ENCODE results near the gene MAN2B2. TPM values are rescaled to one million over a fixed set of nuclear protein-coding genes. Genes with fewer than 3 reads are reported as not detected.

Gene MAN2B2
- total RNA-seq, 2 donors from 2014 or later, result 30.7 to 31.1 TPM

DNA sequence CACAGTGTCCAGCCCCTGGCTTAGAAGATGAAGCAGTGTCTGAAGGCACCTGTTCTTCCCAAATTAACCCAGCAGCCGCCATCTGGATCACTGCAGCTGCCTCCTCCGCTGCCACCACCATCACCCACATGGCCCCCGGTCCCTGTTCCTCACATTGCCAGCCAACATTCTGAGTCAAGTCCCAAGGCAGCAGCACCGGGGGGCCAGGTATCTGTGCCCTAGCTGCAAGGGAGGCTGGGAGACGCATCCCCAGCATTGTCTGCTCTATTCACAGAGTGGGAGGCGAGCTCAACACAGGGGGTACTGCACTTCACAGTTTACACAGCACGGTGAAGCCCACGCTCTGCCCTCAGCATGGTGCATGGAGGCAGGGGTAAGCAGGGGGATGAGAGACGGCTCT is 42.3 kb upstream of the MAN2B2 start:
- Histone ChIP-seq H3K9me3 (no peaks in the 10 kb centered on the region), H3K27ac (no peak overlapping the region), H3K9ac (ENCODE audit: low read depth in 2 of 2, low read length in 2 of 2) (no peak overlapping the region), H3K27me3 (no peaks in the 10 kb centered on the region), H3K4me1 (no peaks in the 10 kb centered on the region), H3K4me3 (no peak overlapping the region), H3K36me3 (no peaks in the 10 kb centered on the region)
- TF ChIP-seq, protein P1, sequence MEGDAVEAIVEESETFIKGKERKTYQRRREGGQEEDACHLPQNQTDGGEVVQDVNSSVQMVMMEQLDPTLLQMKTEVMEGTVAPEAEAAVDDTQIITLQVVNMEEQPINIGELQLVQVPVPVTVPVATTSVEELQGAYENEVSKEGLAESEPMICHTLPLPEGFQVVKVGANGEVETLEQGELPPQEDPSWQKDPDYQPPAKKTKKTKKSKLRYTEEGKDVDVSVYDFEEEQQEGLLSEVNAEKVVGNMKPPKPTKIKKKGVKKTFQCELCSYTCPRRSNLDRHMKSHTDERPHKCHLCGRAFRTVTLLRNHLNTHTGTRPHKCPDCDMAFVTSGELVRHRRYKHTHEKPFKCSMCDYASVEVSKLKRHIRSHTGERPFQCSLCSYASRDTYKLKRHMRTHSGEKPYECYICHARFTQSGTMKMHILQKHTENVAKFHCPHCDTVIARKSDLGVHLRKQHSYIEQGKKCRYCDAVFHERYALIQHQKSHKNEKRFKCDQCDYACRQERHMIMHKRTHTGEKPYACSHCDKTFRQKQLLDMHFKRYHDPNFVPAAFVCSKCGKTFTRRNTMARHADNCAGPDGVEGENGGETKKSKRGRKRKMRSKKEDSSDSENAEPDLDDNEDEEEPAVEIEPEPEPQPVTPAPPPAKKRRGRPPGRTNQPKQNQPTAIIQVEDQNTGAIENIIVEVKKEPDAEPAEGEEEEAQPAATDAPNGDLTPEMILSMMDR (IDR thresholded peaks at IDR 0.05), result no peak
- intact Hi-C loops (cut with DNase I), result no loop called here
- no peak for DNase-seq

DNA sequence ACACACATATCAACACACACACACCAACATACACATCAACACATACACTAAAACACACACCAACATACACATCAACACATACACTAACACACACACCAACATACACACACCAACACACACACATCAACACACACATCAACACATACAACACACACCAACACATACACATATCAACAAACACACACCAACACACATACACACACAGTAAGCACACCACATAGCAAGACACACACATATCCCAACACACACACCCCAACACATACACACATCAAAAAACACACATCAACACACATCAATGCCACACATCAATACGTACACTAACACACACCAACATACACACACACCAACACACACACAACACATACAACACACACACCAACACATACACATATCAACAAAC is 40.9 kb upstream of the MAN2B2 start:
- no peaks in the 10 kb centered on the region for H3K27me3 ChIP-seq
- H3K27ac ChIP-seq, result no peak overlapping the region
- TF ChIP-seq, protein P1 (IDR thresholded peaks at IDR 0.05), result no peak
- H3K4me1 ChIP-seq, result no peaks in the 10 kb centered on the region
- no peaks in the 10 kb centered on the region for H3K36me3 ChIP-seq
- no peak for DNase-seq
- no peaks in the 10 kb centered on the region for H3K9me3 ChIP-seq
- H3K4me3 ChIP-seq, result no peak overlapping the region
- no peak overlapping the region for H3K9ac ChIP-seq (ENCODE audit: low read depth in 2 of 2, low read length in 2 of 2)
- intact Hi-C loops (cut with DNase I), result no loop called here

DNA sequence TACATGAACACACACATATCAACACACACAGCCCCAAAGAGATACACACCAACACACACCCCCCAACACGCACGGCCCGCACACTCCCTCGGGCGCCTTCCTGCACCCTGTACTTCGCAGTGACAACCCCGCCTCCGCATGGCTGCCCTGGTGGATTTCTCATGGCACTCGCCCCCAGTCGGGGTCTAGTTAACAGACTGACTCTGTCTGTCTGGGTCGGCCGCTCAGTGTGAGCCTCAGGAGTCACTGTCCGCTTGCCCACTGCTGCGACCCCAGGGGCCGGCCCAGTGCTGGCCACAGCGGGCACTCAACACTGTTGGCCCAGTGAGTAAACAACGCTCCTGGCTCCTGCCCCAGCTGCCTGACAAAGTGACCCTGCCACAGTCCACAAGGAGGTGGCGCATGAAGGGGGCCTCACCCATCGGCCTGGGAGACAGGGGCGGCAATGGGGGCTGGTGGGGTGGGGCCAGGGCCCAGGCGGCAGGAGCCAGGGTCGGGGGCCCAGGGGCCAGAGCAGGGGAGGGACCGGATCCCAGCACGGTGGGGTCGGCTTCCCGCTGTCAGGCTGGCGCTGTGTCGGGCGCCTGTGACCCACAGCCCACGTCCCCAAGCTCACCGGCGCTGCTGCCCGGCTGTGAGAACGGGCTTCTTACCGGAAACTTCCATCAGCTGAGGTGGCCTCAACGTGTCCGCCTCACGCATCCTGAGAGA is 40.2 kb upstream of the MAN2B2 start:
- DNase-seq, result no peak
- H3K36me3 ChIP-seq, result no peaks in the 10 kb centered on the region

DNA sequence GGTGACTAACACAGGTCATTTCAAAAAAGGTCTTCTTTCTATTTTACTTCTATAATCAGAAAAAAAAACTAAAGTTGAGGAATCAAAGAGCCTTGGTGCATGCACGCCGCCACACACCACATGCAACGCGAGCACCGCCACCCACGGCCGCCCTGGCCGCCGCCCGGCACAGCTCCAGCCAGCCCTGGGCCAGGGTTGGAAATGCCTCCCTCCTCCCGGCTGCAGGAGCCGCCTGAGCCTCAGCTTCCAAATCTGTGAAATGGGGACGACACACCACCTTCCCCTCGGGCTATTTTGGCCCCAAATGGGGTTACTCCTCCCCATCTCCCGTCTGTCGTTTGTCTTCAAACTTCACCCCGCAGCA is 39.7 kb upstream of the MAN2B2 start:
- Histone ChIP-seq H3K9ac (ENCODE audit: low read depth in 2 of 2, low read length in 2 of 2) (no peak overlapping the region), H3K36me3 (no peaks in the 10 kb centered on the region), H3K27ac (no peak overlapping the region), H3K9me3 (no peaks in the 10 kb centered on the region), H3K4me1 (no peaks in the 10 kb centered on the region), H3K27me3 (no peaks in the 10 kb centered on the region), H3K4me3 (no peak overlapping the region)
- intact Hi-C loops (cut with DNase I), result no loop called here
- TF ChIP-seq, protein P1 (IDR thresholded peaks at IDR 0.05), result no peak
- no peak for DNase-seq

More for the DNA sequence above, 40.2 kb upstream of the MAN2B2 start:
- no peak overlapping the region for H3K4me3 ChIP-seq
- TF ChIP-seq, protein P1 (IDR thresholded peaks at IDR 0.05), result no peak
- intact Hi-C loops (cut with DNase I), result no loop called here
- H3K27me3 ChIP-seq, result no peaks in the 10 kb centered on the region
- no peaks in the 10 kb centered on the region for H3K4me1 ChIP-seq
- no peak overlapping the region for H3K27ac ChIP-seq
- no peak overlapping the region for H3K9ac ChIP-seq (ENCODE audit: low read depth in 2 of 2, low read length in 2 of 2)
- no peaks in the 10 kb centered on the region for H3K9me3 ChIP-seq

DNA sequence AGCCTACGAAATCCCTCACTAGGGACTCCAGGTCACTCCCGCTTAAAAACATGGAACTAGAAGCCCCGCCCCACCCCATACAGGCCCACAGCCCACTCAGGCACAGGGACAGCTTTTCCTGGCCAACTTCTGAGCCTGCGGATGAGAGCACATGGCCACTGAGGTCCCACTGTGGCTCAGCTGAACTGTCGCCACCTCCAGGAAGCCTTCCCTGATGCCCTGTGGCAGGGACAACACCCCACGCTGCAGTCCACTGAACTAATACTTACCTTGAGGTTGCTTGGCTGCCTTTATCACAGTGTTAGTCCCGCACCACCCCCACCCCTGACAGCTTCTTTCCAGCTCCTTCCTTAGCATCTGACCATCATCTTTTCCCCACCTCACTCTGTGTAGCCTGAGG is 39.3 kb upstream of the MAN2B2 start:
- TF ChIP-seq, protein P1 (IDR thresholded peaks at IDR 0.05), result no peak
- Histone ChIP-seq H3K27me3 (no peaks in the 10 kb centered on the region), H3K4me1 (no peaks in the 10 kb centered on the region), H3K9ac (ENCODE audit: low read depth in 2 of 2, low read length in 2 of 2) (no peak overlapping the region), H3K9me3 (no peaks in the 10 kb centered on the region), H3K27ac (no peak overlapping the region), H3K36me3 (no peaks in the 10 kb centered on the region), H3K4me3 (no peak overlapping the region)
- DNase-seq, result no peak
- intact Hi-C loops (cut with DNase I), result no loop called here
